H9 (cell line): Measurements from ENCODE around the gene TBC1D1. TPM values are rescaled to one million over a fixed set of nuclear protein-coding genes. Genes with fewer than 3 reads are reported as not detected.

Experiments
- DNase-seq: peaks from one replicate; pipeline ENCODE4 v3.0.0-alpha.2; 2017
- H2AFZ ChIP-seq: one replicate; pipeline ENCODE4 v1.6.1; 2013; ENCODE audit warnings: mild to moderate bottlenecking, low read length, control low read depth, moderate library complexity
- H2AK5ac ChIP-seq: 2 replicates; pipeline ENCODE4 v1.6.1; 2013; ENCODE audit warnings: low read length, control low read depth, mixed read lengths; ENCODE audit not compliant: insufficient read length
- H2BK120ac ChIP-seq: one replicate; pipeline ENCODE4 v1.6.1; 2013; ENCODE audit warnings: low read depth, mild to moderate bottlenecking, low read length, control low read depth, inconsistent platforms; ENCODE audit not compliant: poor library complexity, severe bottlenecking
- H2BK12ac ChIP-seq: 2 replicates; pipeline ENCODE4 v1.6.1; 2013; ENCODE audit warnings: low read length, control low read depth, mixed read lengths, low read depth; ENCODE audit not compliant: insufficient read length
- H2BK15ac ChIP-seq: 2 replicates; pipeline ENCODE4 v1.6.1; 2013; ENCODE audit warnings: low read depth, low read length, control low read depth
- H2BK20ac ChIP-seq: one replicate; pipeline ENCODE4 v1.6.1; 2013; ENCODE audit warnings: low read depth, mild to moderate bottlenecking, low read length, control low read depth, inconsistent platforms; ENCODE audit not compliant: poor library complexity, severe bottlenecking
- H2BK5ac ChIP-seq: 2 replicates; pipeline ENCODE4 v1.6.1; 2013; ENCODE audit warnings: low read length, control low read depth, mixed read lengths; ENCODE audit not compliant: insufficient read length
- H3K14ac ChIP-seq: 2 replicates; pipeline ENCODE4 v1.6.1; 2013; ENCODE audit warnings: low read length, control low read depth; ENCODE audit not compliant: insufficient read depth
- H3K18ac ChIP-seq: 2 replicates; pipeline ENCODE4 v1.6.1; 2013; ENCODE audit warnings: low read depth, mild to moderate bottlenecking, mixed read lengths, low read length, control low read depth; ENCODE audit not compliant: insufficient read length
- H3K23ac ChIP-seq: 2 replicates; pipeline ENCODE4 v1.6.1; 2013; ENCODE audit warnings: low read length, control low read depth, mixed read lengths, low read depth; ENCODE audit not compliant: insufficient read length
- H3K23me2 ChIP-seq: 2 replicates; pipeline ENCODE4 v1.6.1; 2013; ENCODE audit warnings: low read depth, mild to moderate bottlenecking, mixed read lengths, low read length, control low read depth; ENCODE audit not compliant: insufficient read length, poor library complexity, severe bottlenecking
- H3K27ac ChIP-seq: 2 replicates; pipeline ENCODE4 v1.5.1; 2013; ENCODE audit warnings: low read length, control low read depth, mixed read lengths, low read depth; ENCODE audit not compliant: insufficient read length
- H3K27me3 ChIP-seq: 2 replicates; pipeline ENCODE4 v1.6.1; 2013; ENCODE audit warnings: low read length, control low read depth, inconsistent platforms; ENCODE audit not compliant: insufficient read depth
- H3K4ac ChIP-seq: 2 replicates; pipeline ENCODE4 v1.6.1; 2013; ENCODE audit warnings: low read depth, mild to moderate bottlenecking, control low read depth, inconsistent platforms, low read length, moderate library complexity
- H3K4me1 ChIP-seq: 2 replicates; pipeline ENCODE4 v1.6.1; 2013; ENCODE audit warnings: low read length, control low read depth, inconsistent platforms; ENCODE audit not compliant: insufficient read depth
- H3K4me2 ChIP-seq: 2 replicates; pipeline ENCODE4 v1.6.1; 2013; ENCODE audit warnings: low read length, control low read depth, mixed read lengths; ENCODE audit not compliant: insufficient read length, insufficient read depth
- H3K56ac ChIP-seq: 2 replicates; pipeline ENCODE4 v1.6.1; 2013; ENCODE audit warnings: low read depth, mild to moderate bottlenecking, mixed read lengths, low read length, control low read depth; ENCODE audit not compliant: insufficient read length
- H3K79me1 ChIP-seq: 2 replicates; pipeline ENCODE4 v1.6.1; 2013; ENCODE audit warnings: low read depth, mild to moderate bottlenecking, moderate library complexity, low read length, control low read depth, inconsistent platforms; ENCODE audit not compliant: insufficient read depth, poor library complexity, severe bottlenecking
- H3K79me2 ChIP-seq: 2 replicates; pipeline ENCODE4 v1.6.1; 2013; ENCODE audit warnings: low read length, control low read depth, inconsistent platforms; ENCODE audit not compliant: insufficient read depth
- H3K9ac ChIP-seq: 2 replicates; pipeline ENCODE4 v1.6.1; 2013; ENCODE audit warnings: low read length, control low read depth, mixed read lengths; ENCODE audit not compliant: insufficient read length; ENCODE audit errors: extremely low read depth
- H3K9me3 ChIP-seq: one replicate; pipeline ENCODE4 v1.6.1; 2013; ENCODE audit warnings: low read depth, low read length, inconsistent platforms; ENCODE audit not compliant: control insufficient read depth
- H3T11ph ChIP-seq: one replicate; pipeline ENCODE4 v1.6.1; 2013; ENCODE audit warnings: mild to moderate bottlenecking, low read length, control low read depth, inconsistent platforms
- H4K20me1 ChIP-seq: one replicate; pipeline ENCODE4 v1.6.1; 2013; ENCODE audit not compliant: control insufficient read depth, insufficient read length, insufficient read depth
- H4K5ac ChIP-seq: 2 replicates; pipeline ENCODE4 v1.6.1; 2013; ENCODE audit warnings: low read depth, mild to moderate bottlenecking, mixed read lengths, low read length, control low read depth; ENCODE audit not compliant: insufficient read length
- H4K8ac ChIP-seq: replicated peaks from 2 replicates; pipeline ENCODE4 v1.6.1; 2013; ENCODE audit warnings: low read length, control low read depth, mixed read lengths, low read depth; ENCODE audit not compliant: insufficient read length
- H4K91ac ChIP-seq: 2 replicates; pipeline ENCODE4 v1.6.1; 2013; ENCODE audit warnings: low read depth, mild to moderate bottlenecking, moderate library complexity, mixed read lengths, low read length, control low read depth; ENCODE audit not compliant: insufficient read length
- H3K27ac Mint-ChIP-seq, 3 experiments: 2 replicates in 2 of 3; 3 replicates in 1 of 3; pipeline ENCODE4 v1.8.0; 2020 to 2021; ENCODE audit warnings: mixed read lengths in 3 of 3, mild to moderate bottlenecking in 1 of 3, moderate library complexity in 1 of 3
- H3K27me3 Mint-ChIP-seq: 2 replicates; pipeline ENCODE4 v1.8.0; 2021; ENCODE audit warnings: low read depth, mild to moderate bottlenecking, moderate library complexity, mixed read lengths
- H3K36me3 Mint-ChIP-seq, 3 experiments: 2 replicates in 2 of 3; 3 replicates in 1 of 3; pipeline ENCODE4 v1.8.0; 2020 to 2021; ENCODE audit warnings: low read depth in 3 of 3, mixed read lengths in 3 of 3; ENCODE audit not compliant: insufficient read depth in 1 of 3
- H3K4me1 Mint-ChIP-seq, 2 experiments: 2 replicates each; pipeline ENCODE4 v1.8.0; 2020; ENCODE audit warnings: mixed read lengths in 2 of 2
- H3K4me3 Mint-ChIP-seq, 2 experiments: 2 replicates in 1 of 2; 3 replicates in 1 of 2; pipeline ENCODE4 v1.8.0; 2020 to 2021; ENCODE audit warnings: mild to moderate bottlenecking in 2 of 2, mixed read lengths in 2 of 2, moderate library complexity in 1 of 2
- H3K9me3 Mint-ChIP-seq, 2 experiments: 2 replicates in 1 of 2; 3 replicates in 1 of 2; pipeline ENCODE4 v1.8.0; 2020; ENCODE audit warnings: mild to moderate bottlenecking in 2 of 2, mixed read lengths in 2 of 2, moderate library complexity in 1 of 2
- CTCF ChIP-seq: fragments of 200-600 bp; sonication (generic); conservative IDR thresholded peaks from 3 replicates; pipeline ENCODE4 v1.8.0; 2021; ENCODE audit warnings: antibody characterized with exemption, mild to moderate bottlenecking
- WGBS: extraction: QIAGEN DNeasy Blood & Tissue Kit; methylation state at CpG from one replicate; pipeline ENCODE4 v1.1.7; 2013; ENCODE audit warnings: missing lambda C conversion rate, low lambda C conversion rate, mixed read lengths; ENCODE audit not compliant: insufficient read length; ENCODE audit errors: extremely low coverage; 5-methylcytosine and 5-hydroxymethylcytosine counted together
- total RNA-seq: library from RNA; stranded (reverse); gene quantifications from 2 replicates; pipeline ENCODE4 v1.2.1, GENCODE V29; 2021

Gene TBC1D1
- total RNA-seq, 1 experiment from 2014 or later = 109 TPM

GRCh38 chr4:37951461-37952352 is 60.8 kb downstream of the TBC1D1 start:
- H3K27ac Mint-ChIP-seq = no peak overlapping the region
- 0 out of 4 replicates have a peak, but pooled peaks cover 0 to 3% of the 10 kb centered on the region in 2 experiments for H3K4me1 Mint-ChIP-seq
- H2BK20ac ChIP-seq = no peak overlapping the region
- H4K20me1 ChIP-seq = no peaks in the 10 kb centered on the region
- H2BK120ac ChIP-seq = no peak overlapping the region
- no peak overlapping the region for H2BK15ac ChIP-seq
- no peak overlapping the region for H2BK12ac ChIP-seq
- no peaks in the 10 kb centered on the region for H3K79me1 ChIP-seq
- no peak overlapping the region for H4K8ac ChIP-seq
- H3K9me3 Mint-ChIP-seq = no peaks in the 10 kb centered on the region
- no peak overlapping the region for H3K14ac ChIP-seq
- H3K9me3 ChIP-seq = no peaks in the 10 kb centered on the region
- H2AFZ ChIP-seq = no peak overlapping the region
- no peak overlapping the region for H4K91ac ChIP-seq
- H3K4ac ChIP-seq = no peak overlapping the region
- H2BK5ac ChIP-seq = no peak overlapping the region
- no peak overlapping the region for H3K56ac ChIP-seq
- no CpG with 5 or more reads among the region's 10 CpGs for WGBS
- H3K27ac ChIP-seq = no peak overlapping the region
- H2AK5ac ChIP-seq = no peak overlapping the region
- H3K27me3 Mint-ChIP-seq = no peaks in the 10 kb centered on the region; the same call in 1 of the 2 replicates
- no peak overlapping the region for H3K18ac ChIP-seq
- H3K23ac ChIP-seq = no peak overlapping the region
- no peaks in the 10 kb centered on the region; a peak in 1 of 7 replicates for H3K36me3 Mint-ChIP-seq
- no peaks in the 10 kb centered on the region for H3K27me3 ChIP-seq
- no peak for DNase-seq
- no peak overlapping the region for H3K4me2 ChIP-seq
- H4K5ac ChIP-seq = no peak overlapping the region
- H3K4me1 ChIP-seq = no peaks in the 10 kb centered on the region; the same call in 1 of the 2 replicates
- no peaks in the 10 kb centered on the region for H3K79me2 ChIP-seq
- no peak overlapping the region for H3T11ph ChIP-seq
- no peaks in the 10 kb centered on the region for H3K23me2 ChIP-seq
- no peak overlapping the region for H3K9ac ChIP-seq
- TF ChIP-seq CTCF = no peak
- H3K4me3 Mint-ChIP-seq = no peak overlapping the region
